ENCODE results near the gene PFKP. TPM values are rescaled to one million over a fixed set of nuclear protein-coding genes. Genes with fewer than 3 reads are reported as not detected.
A peak's percentile ranks its signal among the peaks of the same experiment; 100 is the strongest.

PFKP gene
- total RNA-seq, 1 donor from 2014 or later = 55.2 TPM

GRCh38 chr10:3125527-3126170 lies 58.3 kb downstream of the PFKP start:
- Histone ChIP-seq H3F3A (ENCODE audit: low read depth) (no peaks in the 10 kb centered on the region), H3K4me3 (no peak overlapping the region), H3K4me1 (peaks cover 13% of the 10 kb centered on the region), H3K79me2 (ENCODE audit: low read depth) (no peaks in the 10 kb centered on the region), H3K9ac (no peak overlapping the region), H2AFZ (replicated peaks) (no peak overlapping the region), H3K36me3 (no peaks in the 10 kb centered on the region), H4K20me1 (ENCODE audit: low read depth) (no peaks in the 10 kb centered on the region), H3K27me3 (no peaks in the 10 kb centered on the region), H3K9me3 (ENCODE audit: low read depth) (no peaks in the 10 kb centered on the region), H3K4me2 (no peak overlapping the region), H3K27ac (no peak overlapping the region)
- no peak for DNase-seq (ENCODE audit: low spot score)
- H3K27ac Mint-ChIP-seq = no peak overlapping the region
- peaks cover 7% of the 10 kb centered on the region for H3K4me1 Mint-ChIP-seq
- no peak for TF ChIP-seq CTCF (IDR thresholded peaks at IDR 0.05)
- TF ChIP-seq EZH2 (IDR thresholded peaks at IDR 0.05) = no peak
- TF ChIP-seq EZH2phosphoT487 (IDR thresholded peaks at IDR 0.05) = no peak
- peaks cover 3% of the 10 kb centered on the region for H3K27me3 Mint-ChIP-seq (ENCODE audit: insufficient read depth, low read depth)
- no peak overlapping the region for H3K4me3 Mint-ChIP-seq
- H3K9me3 Mint-ChIP-seq = no peaks in the 10 kb centered on the region
- H3K36me3 Mint-ChIP-seq = peaks cover 8% of the 10 kb centered on the region

- Histone ChIP-seq H4K20me1 (ENCODE audit: low read depth) (no peaks in the 10 kb centered on the region), H3K9me3 (ENCODE audit: low read depth) (no peaks in the 10 kb centered on the region), H2AFZ (replicated peaks) (no peak overlapping the region), H3K9ac (no peak overlapping the region), H3F3A (ENCODE audit: low read depth) (no peaks in the 10 kb centered on the region), H3K79me2 (ENCODE audit: low read depth) (no peaks in the 10 kb centered on the region), H3K27me3 (no peaks in the 10 kb centered on the region), H3K4me3 (no peak overlapping the region), H3K27ac (no peak overlapping the region), H3K4me1 (peaks cover 13% of the 10 kb centered on the region), H3K4me2 (no peak overlapping the region), H3K36me3 (no peaks in the 10 kb centered on the region)
- Mint-ChIP-seq H3K36me3 (peaks cover 8% of the 10 kb centered on the region), H3K4me3 (no peak overlapping the region), H3K9me3 (no peaks in the 10 kb centered on the region), H3K27me3 (ENCODE audit: insufficient read depth, low read depth) (peaks cover 3% of the 10 kb centered on the region), H3K4me1 (peaks cover 7% of the 10 kb centered on the region), H3K27ac (peak overlapping the region; percentile 33)
- TF ChIP-seq CTCF (IDR thresholded peaks at IDR 0.05) = no peak
- TF ChIP-seq EZH2 (IDR thresholded peaks at IDR 0.05) = no peak
- TF ChIP-seq EZH2phosphoT487 (IDR thresholded peaks at IDR 0.05) = no peak
- DNase-seq (ENCODE audit: low spot score) = no peak
Measured at GRCh38 chr10:3126249-3126648, 58.9 kb downstream of the PFKP start.

- Histone ChIP-seq H3K79me2 (ENCODE audit: low read depth) (no peaks in the 10 kb centered on the region), H3K4me2 (no peak overlapping the region), H3K27ac (no peak overlapping the region), H3K4me3 (no peak overlapping the region), H3F3A (ENCODE audit: low read depth) (no peaks in the 10 kb centered on the region), H3K4me1 (peaks cover 13% of the 10 kb centered on the region), H3K9ac (no peak overlapping the region), H4K20me1 (ENCODE audit: low read depth) (no peaks in the 10 kb centered on the region), H3K9me3 (ENCODE audit: low read depth) (no peaks in the 10 kb centered on the region), H3K27me3 (no peaks in the 10 kb centered on the region), H2AFZ (replicated peaks) (no peak overlapping the region), H3K36me3 (no peaks in the 10 kb centered on the region)
- Mint-ChIP-seq H3K4me3 (no peak overlapping the region), H3K4me1 (peaks cover 7% of the 10 kb centered on the region), H3K36me3 (peaks cover 8% of the 10 kb centered on the region), H3K27me3 (ENCODE audit: insufficient read depth, low read depth) (peaks cover 3% of the 10 kb centered on the region), H3K9me3 (no peaks in the 10 kb centered on the region), H3K27ac (no peak overlapping the region)
- peak; percentile 42 for DNase-seq (ENCODE audit: low spot score)
- TF ChIP-seq EZH2phosphoT487 (IDR thresholded peaks at IDR 0.05) = no peak
- no peak for TF ChIP-seq EZH2 (IDR thresholded peaks at IDR 0.05)
- TF ChIP-seq CTCF (IDR thresholded peaks at IDR 0.05) = no peak
Measured at GRCh38 chr10:3126741-3127346, 59.5 kb downstream of the PFKP start.

All from neural progenitor cell (in vitro differentiated cells).